HEK293 (cell line): ENCODE data around the gene CCBE1.

Experiments used
- CTCF ChIA-PET: fragments of 350-600 bp; formaldehyde crosslinking; extraction: SDS; loops from one replicate; lab custom pipeline; 2021; ENCODE audit warnings: antibody characterized with exemption; lab: Yijun Ruan, JAX
- POLR2A ChIA-PET: fragments of 300-600 bp; formaldehyde crosslinking; extraction: SDS; loops from one replicate; lab custom pipeline; 2020; ENCODE audit warnings: antibody characterized with exemption, inconsistent platforms; lab: Yijun Ruan, JAX
- H3K27ac ChIP-seq: fragments of 200-500 bp; sonication (Bioruptor generic); 2 replicates; pipeline ENCODE4 v1.5.1; 2014; ENCODE audit warnings: low read depth, low read length, control low read depth, inconsistent platforms; ENCODE audit errors: extremely low read depth
- H3K36me3 ChIP-seq, 2 experiments: fragments of 200-500 bp in 1 of 2; sonication (Bioruptor generic) in 1 of 2; 1 replicate in 1 of 2; 2 replicates in 1 of 2; pipeline ENCODE4 v1.5.1; 2014 to 2017; ENCODE audit warnings: inconsistent platforms in 2 of 2, low read length in 2 of 2; ENCODE audit not compliant: control insufficient read depth in 2 of 2, insufficient read depth in 1 of 2
- H3K4me1 ChIP-seq: fragments of 200-500 bp; sonication (Bioruptor generic); 2 replicates; pipeline ENCODE4 v1.5.1; 2014; ENCODE audit warnings: mild to moderate bottlenecking, low read length, inconsistent platforms; ENCODE audit not compliant: control insufficient read depth, insufficient read depth
- H3K4me3 ChIP-seq: 2 replicates; pipeline ENCODE4 v1.5.1; 2011; ENCODE audit warnings: low read depth, mild to moderate bottlenecking, control low read depth, low read length, moderate library complexity
- H3K9me3 ChIP-seq: fragments of 200-500 bp; sonication (Bioruptor generic); 2 replicates; pipeline ENCODE4 v1.5.1; 2014; ENCODE audit warnings: low read depth, low read length, inconsistent platforms; ENCODE audit not compliant: control insufficient read depth, insufficient read depth
- BCL11A ChIP-seq: fragments of 450-650 bp; formaldehyde crosslinking; IDR thresholded peaks from 2 replicates; pipeline ENCODE4 v1.5.1; 2016; ENCODE audit warnings: low read depth, missing biosample characterization, missing genetic modification characterization
- FEZF1 ChIP-seq: fragments of 450-650 bp; formaldehyde crosslinking; IDR thresholded peaks from 2 replicates; pipeline ENCODE4 v1.5.1; 2016; ENCODE audit warnings: missing biosample characterization, missing genetic modification characterization
- KLF1 ChIP-seq: fragments of 450-650 bp; formaldehyde crosslinking; IDR thresholded peaks from 2 replicates; pipeline ENCODE4 v1.5.1; 2016; ENCODE audit warnings: missing biosample characterization, missing genetic modification characterization
- KLF17 ChIP-seq: fragments of 450-650 bp; formaldehyde crosslinking; IDR thresholded peaks from 2 replicates; pipeline ENCODE4 v1.5.1; 2016; ENCODE audit warnings: missing biosample characterization, missing genetic modification characterization
- KLF8 ChIP-seq: fragments of 450-650 bp; formaldehyde crosslinking; IDR thresholded peaks from 2 replicates; pipeline ENCODE4 v1.5.1; 2016; ENCODE audit warnings: missing biosample characterization, missing genetic modification characterization
- KLF9 ChIP-seq: fragments of 450-650 bp; formaldehyde crosslinking; IDR thresholded peaks from 2 replicates; pipeline ENCODE4 v1.5.1; 2016; ENCODE audit warnings: missing biosample characterization, missing genetic modification characterization, low read depth
- MZF1 ChIP-seq: fragments of 450-650 bp; formaldehyde crosslinking; IDR thresholded peaks from 2 replicates; pipeline ENCODE4 v1.5.1; 2017; ENCODE audit warnings: missing biosample characterization, missing genetic modification characterization, borderline replicate concordance
- OSR2 ChIP-seq: fragments of 450-650 bp; formaldehyde crosslinking; IDR thresholded peaks from 2 replicates; pipeline ENCODE4 v1.5.1; 2016; ENCODE audit warnings: missing biosample characterization, missing genetic modification characterization
- REPIN1 ChIP-seq: fragments of 450-650 bp; formaldehyde crosslinking; IDR thresholded peaks from 2 replicates; pipeline ENCODE4 v1.5.1; 2017; ENCODE audit warnings: missing biosample characterization, missing genetic modification characterization, low read depth
- ZBTB1 ChIP-seq: fragments of 450-650 bp; formaldehyde crosslinking; IDR thresholded peaks from 2 replicates; pipeline ENCODE4 v1.5.1; 2016; ENCODE audit warnings: missing biosample characterization, missing genetic modification characterization
- ZEB2 ChIP-seq: fragments of 450-650 bp; formaldehyde crosslinking; IDR thresholded peaks from 2 replicates; pipeline ENCODE4 v1.5.1; 2016; ENCODE audit warnings: missing biosample characterization, missing genetic modification characterization
- ZFHX2 ChIP-seq: fragments of 450-650 bp; formaldehyde crosslinking; conservative IDR thresholded peaks from 2 replicates; pipeline ENCODE4 v1.5.1; 2016; ENCODE audit warnings: missing biosample characterization, missing genetic modification characterization
- ZNF133 ChIP-seq: fragments of 450-650 bp; formaldehyde crosslinking; IDR thresholded peaks from 2 replicates; pipeline ENCODE4 v1.5.1; 2016; ENCODE audit warnings: missing biosample characterization, missing genetic modification characterization
- ZNF18 ChIP-seq: fragments of 450-650 bp; formaldehyde crosslinking; IDR thresholded peaks from 2 replicates; pipeline ENCODE4 v1.5.1; 2016; ENCODE audit warnings: missing biosample characterization, missing genetic modification characterization
- ZNF2 ChIP-seq: fragments of 450-650 bp; formaldehyde crosslinking; IDR thresholded peaks from 2 replicates; pipeline ENCODE4 v1.5.1; 2016; ENCODE audit warnings: missing biosample characterization, missing genetic modification characterization
- ZNF23 ChIP-seq: fragments of 450-650 bp; formaldehyde crosslinking; IDR thresholded peaks from 2 replicates; pipeline ENCODE4 v1.5.1; 2016; ENCODE audit warnings: missing biosample characterization, missing genetic modification characterization, borderline replicate concordance
- ZNF24 ChIP-seq: fragments of 450-650 bp; formaldehyde crosslinking; IDR thresholded peaks from 2 replicates; pipeline ENCODE4 v1.5.1; 2016; ENCODE audit warnings: missing biosample characterization, missing genetic modification characterization
- ZNF433 ChIP-seq: fragments of 450-650 bp; formaldehyde crosslinking; IDR thresholded peaks from 2 replicates; pipeline ENCODE4 v1.5.1; 2016; ENCODE audit warnings: missing biosample characterization, missing genetic modification characterization, low read depth
- ZNF549 ChIP-seq: fragments of 450-650 bp; IDR thresholded peaks from 2 replicates; pipeline ENCODE4 v1.5.1; 2018; ENCODE audit warnings: missing biosample characterization, missing genetic modification characterization, mild to moderate bottlenecking, inconsistent platforms, moderate library complexity
- ZNF596 ChIP-seq: fragments of 450-650 bp; IDR thresholded peaks from 2 replicates; pipeline ENCODE4 v1.5.0; 2018; ENCODE audit warnings: missing biosample characterization, mild to moderate bottlenecking, missing genetic modification characterization, moderate library complexity
- ZNF837 ChIP-seq: fragments of 450-650 bp; formaldehyde crosslinking; IDR thresholded peaks from 2 replicates; pipeline ENCODE4 v1.5.1; 2016; ENCODE audit warnings: missing biosample characterization, missing genetic modification characterization
- TF ChIP-seq, protein P1 (sequence below): fragments of 450-650 bp; formaldehyde crosslinking; IDR thresholded peaks from 2 replicates; pipeline ENCODE4 v1.5.1; 2016; ENCODE audit warnings: missing biosample characterization, missing genetic modification characterization
- TF ChIP-seq, protein P2 (sequence below): fragments of 450-650 bp; formaldehyde crosslinking; IDR thresholded peaks from 2 replicates; pipeline ENCODE4 v1.5.1; 2016; ENCODE audit warnings: missing biosample characterization, missing genetic modification characterization
- TF ChIP-seq, protein P3 (sequence below): fragments of 450-650 bp; formaldehyde crosslinking; IDR thresholded peaks from 2 replicates; pipeline ENCODE4 v1.5.1; 2017; ENCODE audit warnings: missing biosample characterization, missing genetic modification characterization

Gene CCBE1

GRCh38 chr18:59388817-59389216 is 308.4 kb downstream of the CCBE1 start:
- H3K9me3 ChIP-seq, result no peaks in the 10 kb centered on the region
- peaks cover 13% of the 10 kb centered on the region for H3K4me1 ChIP-seq
- H3K36me3 ChIP-seq, result no peaks in the 10 kb centered on the region
- ChIA-PET CTCF (interaction anchor here (0.8 to 4.4 kb wide), 6 partner anchors 12 to 434 kb away, joined by 4 to 34 read pairs (median 7); no protein-coding TSS in a partner anchor), POLR2A (interaction anchor here (0.8 kb wide), 1 partner anchor 29 kb away, joined by 3 read pairs; no protein-coding TSS in a partner anchor)
- H3K27ac ChIP-seq, result no peak overlapping the region
- H3K4me3 ChIP-seq, result no peak overlapping the region
- no peak for TF ChIP-seq BCL11A
- no peak for TF ChIP-seq KLF9 (tag by site-specific recombination)
- TF ChIP-seq ZNF549 (tag by site-specific recombination), result no peak
- TF ChIP-seq KLF8 (tag by site-specific recombination), result no peak
- no peak for TF ChIP-seq ZBTB1 (tag by site-specific recombination)
- TF ChIP-seq ZNF24 (tag by site-specific recombination), result no peak
- TF ChIP-seq ZNF433 (tag by site-specific recombination), result no peak
- no peak for TF ChIP-seq REPIN1 (tag by site-specific recombination)
- TF ChIP-seq, all 188 proteins: peak for 0

GRCh38 chr18:59387687-59388565 is 309.3 kb downstream of the CCBE1 start:
- H3K9me3 ChIP-seq, result no peaks in the 10 kb centered on the region
- H3K4me1 ChIP-seq, result peaks cover 13% of the 10 kb centered on the region
- no peaks in the 10 kb centered on the region for H3K36me3 ChIP-seq
- ChIA-PET CTCF (interaction anchor here (0.5 to 4.4 kb wide), 9 partner anchors 9 to 498 kb away, joined by 3 to 34 read pairs (median 4); no protein-coding TSS in a partner anchor), POLR2A (interaction anchor here (0.6 to 0.8 kb wide), 2 partner anchors 9 to 28 kb away, joined by 3 read pairs; no protein-coding TSS in a partner anchor)
- H3K27ac ChIP-seq, result no peak overlapping the region; the same call in 1 of the 2 replicates
- no peak overlapping the region for H3K4me3 ChIP-seq
- no peak for TF ChIP-seq OSR2 (tag by site-specific recombination)
- TF ChIP-seq KLF17 (tag by site-specific recombination), result no peak
- 0 out of 2 replicates have a peak, but pooled peaks have one; percentile 11 for TF ChIP-seq FEZF1 (tag by site-specific recombination)
- TF ChIP-seq, protein P1, sequence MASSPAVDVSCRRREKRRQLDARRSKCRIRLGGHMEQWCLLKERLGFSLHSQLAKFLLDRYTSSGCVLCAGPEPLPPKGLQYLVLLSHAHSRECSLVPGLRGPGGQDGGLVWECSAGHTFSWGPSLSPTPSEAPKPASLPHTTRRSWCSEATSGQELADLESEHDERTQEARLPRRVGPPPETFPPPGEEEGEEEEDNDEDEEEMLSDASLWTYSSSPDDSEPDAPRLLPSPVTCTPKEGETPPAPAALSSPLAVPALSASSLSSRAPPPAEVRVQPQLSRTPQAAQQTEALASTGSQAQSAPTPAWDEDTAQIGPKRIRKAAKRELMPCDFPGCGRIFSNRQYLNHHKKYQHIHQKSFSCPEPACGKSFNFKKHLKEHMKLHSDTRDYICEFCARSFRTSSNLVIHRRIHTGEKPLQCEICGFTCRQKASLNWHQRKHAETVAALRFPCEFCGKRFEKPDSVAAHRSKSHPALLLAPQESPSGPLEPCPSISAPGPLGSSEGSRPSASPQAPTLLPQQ (tag by site-specific recombination), result no peak
- no peak for TF ChIP-seq KLF9 (tag by site-specific recombination)
- TF ChIP-seq ZNF23, result no peak
- no peak for TF ChIP-seq ZNF18 (tag by site-specific recombination)
- peak; percentile 75 for TF ChIP-seq KLF1 (tag by site-specific recombination)
- TF ChIP-seq ZNF837 (tag by site-specific recombination), result no peak
- TF ChIP-seq ZNF133, result no peak
- TF ChIP-seq ZNF2, result no peak
- TF ChIP-seq ZEB2, result no peak
- TF ChIP-seq, protein P2, sequence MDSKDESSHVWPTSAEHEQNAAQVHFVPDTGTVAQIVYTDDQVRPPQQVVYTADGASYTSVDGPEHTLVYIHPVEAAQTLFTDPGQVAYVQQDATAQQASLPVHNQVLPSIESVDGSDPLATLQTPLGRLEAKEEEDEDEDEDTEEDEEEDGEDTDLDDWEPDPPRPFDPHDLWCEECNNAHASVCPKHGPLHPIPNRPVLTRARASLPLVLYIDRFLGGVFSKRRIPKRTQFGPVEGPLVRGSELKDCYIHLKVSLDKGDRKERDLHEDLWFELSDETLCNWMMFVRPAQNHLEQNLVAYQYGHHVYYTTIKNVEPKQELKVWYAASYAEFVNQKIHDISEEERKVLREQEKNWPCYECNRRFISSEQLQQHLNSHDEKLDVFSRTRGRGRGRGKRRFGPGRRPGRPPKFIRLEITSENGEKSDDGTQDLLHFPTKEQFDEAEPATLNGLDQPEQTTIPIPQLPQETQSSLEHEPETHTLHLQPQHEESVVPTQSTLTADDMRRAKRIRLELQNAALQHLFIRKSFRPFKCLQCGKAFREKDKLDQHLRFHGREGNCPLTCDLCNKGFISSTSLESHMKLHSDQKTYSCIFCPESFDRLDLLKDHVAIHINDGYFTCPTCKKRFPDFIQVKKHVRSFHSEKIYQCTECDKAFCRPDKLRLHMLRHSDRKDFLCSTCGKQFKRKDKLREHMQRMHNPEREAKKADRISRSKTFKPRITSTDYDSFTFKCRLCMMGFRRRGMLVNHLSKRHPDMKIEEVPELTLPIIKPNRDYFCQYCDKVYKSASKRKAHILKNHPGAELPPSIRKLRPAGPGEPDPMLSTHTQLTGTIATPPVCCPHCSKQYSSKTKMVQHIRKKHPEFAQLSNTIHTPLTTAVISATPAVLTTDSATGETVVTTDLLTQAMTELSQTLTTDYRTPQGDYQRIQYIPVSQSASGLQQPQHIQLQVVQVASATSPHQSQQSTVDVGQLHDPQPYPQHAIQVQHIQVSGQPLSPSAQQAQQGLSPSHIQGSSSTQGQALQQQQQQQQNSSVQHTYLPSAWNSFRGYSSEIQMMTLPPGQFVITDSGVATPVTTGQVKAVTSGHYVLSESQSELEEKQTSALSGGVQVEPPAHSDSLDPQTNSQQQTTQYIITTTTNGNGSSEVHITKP, result peak; percentile 76
- TF ChIP-seq MZF1, result no peak
- TF ChIP-seq ZFHX2 (tag by site-specific recombination), result no peak
- TF ChIP-seq ZNF596 (tag by site-specific recombination), result no peak
- TF ChIP-seq, protein P3, sequence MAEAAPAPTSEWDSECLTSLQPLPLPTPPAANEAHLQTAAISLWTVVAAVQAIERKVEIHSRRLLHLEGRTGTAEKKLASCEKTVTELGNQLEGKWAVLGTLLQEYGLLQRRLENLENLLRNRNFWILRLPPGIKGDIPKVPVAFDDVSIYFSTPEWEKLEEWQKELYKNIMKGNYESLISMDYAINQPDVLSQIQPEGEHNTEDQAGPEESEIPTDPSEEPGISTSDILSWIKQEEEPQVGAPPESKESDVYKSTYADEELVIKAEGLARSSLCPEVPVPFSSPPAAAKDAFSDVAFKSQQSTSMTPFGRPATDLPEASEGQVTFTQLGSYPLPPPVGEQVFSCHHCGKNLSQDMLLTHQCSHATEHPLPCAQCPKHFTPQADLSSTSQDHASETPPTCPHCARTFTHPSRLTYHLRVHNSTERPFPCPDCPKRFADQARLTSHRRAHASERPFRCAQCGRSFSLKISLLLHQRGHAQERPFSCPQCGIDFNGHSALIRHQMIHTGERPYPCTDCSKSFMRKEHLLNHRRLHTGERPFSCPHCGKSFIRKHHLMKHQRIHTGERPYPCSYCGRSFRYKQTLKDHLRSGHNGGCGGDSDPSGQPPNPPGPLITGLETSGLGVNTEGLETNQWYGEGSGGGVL (tag by site-specific recombination), result no peak
